ENCODE results near the gene ZKSCAN3.
"Not testable (repeated sequence)": the region's sequence is repeated elsewhere in the genome, so short reads cannot be mapped to it uniquely, and the experiment has no call there.

ZKSCAN3 gene

DNA sequence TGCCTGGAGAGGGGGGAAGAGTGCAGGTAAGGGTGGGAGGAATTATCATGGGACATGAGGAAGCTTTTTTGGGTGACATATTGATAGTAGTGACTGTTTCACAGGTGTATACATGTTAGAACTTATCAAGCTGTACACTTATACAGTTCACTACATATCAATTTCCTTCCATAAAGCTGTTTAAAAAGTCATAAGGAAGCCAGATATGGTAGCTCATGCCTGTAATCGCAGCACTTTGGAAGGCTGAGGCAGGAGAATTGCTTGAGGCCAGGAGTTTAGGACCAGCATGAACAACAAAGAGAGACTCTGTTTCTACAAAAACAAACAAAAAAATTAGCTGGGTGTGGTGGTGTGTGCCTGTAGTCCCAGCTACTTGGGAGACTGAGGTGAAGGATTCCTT lies 28.1 kb downstream of the ZKSCAN3 start:
- DNase-seq (ENCODE audit: low read depth in 2 of 2), result no peak

DNA sequence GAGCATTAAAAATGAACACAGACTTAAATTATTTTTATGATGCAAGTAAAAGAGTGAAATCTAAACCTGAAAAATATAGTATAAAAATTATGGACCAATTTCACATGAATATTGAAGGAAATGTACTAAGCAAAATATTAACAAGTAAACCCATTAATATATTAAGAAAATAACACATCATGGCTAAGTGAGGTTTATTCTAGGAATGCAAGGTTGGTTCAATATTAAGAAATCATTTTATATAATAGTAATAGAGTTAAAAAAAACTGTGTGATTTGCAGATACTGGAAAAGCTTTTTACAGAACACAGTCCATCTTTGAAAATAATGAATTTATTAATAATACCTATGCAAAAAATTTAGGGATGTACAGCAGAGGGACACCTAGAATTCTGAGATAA lies 28.9 kb downstream of the ZKSCAN3 start:
- DNase-seq (ENCODE audit: low read depth in 2 of 2), result no peak

DNA sequence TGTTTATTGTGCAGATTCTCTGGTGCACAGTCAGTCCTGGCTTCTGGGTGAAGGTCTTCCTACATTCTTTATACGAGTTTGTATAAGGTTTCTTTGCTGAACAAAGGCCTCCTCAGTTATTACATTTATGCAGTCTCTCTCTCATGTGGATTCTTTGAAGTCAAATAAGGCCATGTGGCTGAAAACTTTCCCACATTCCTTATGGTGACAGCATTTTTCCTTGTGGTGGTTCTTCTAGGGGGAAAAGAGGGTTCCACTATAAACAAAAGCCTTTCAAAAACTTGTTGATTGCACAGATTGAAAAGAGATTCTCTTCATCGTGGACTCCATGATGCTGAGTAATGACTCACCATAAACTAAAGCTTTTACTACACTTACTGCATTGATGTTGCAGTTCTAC lies 30.6 kb downstream of the ZKSCAN3 start:
- no peak for DNase-seq (ENCODE audit: low read depth in 2 of 2)

DNA sequence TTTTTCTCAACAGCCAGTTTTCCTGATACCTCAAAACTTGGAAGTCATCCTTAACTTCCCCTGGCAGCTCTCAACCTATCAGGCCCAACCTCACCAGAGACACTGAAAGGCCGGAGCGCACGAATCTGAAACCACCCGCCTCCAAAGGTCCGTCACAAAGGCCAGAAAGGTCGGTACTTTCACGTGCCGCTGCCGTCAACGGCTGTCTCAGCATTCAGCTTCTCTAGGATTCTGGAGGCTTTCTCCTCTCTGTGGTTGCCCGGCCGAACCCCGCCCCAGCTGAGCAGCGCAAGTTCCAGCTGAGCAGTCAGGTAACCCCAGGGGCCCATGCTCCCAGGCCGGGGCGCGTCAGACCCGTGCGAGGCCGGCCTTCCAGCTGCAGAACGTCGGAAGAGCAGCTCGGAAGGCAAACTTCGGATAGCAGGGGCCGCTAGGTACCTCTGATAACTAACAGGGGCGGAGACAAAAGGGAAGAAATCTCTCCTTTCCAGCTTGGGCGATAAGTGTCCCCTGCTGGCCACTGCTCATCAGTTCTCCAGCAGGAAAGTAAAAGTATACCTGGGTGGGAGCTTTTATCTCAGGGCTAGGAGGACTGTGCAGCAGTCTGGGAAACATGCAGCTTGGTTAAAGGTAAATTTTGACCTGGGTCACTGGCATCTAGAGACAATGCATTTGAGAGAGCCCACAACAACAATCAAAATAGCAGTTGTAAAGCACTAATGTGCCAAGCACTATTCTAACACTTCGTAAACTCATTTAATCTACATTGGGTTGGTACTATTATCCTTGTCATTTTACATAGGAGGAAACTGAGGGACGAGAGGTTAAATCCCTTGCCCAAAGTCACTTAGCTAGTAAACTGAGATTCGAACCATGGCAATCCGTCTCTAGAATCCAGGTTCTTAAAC lies 33.7 kb downstream of the ZKSCAN3 start:
- peak; percentile 8 to 20 for DNase-seq (ENCODE audit: low read depth in 2 of 2)

DNA sequence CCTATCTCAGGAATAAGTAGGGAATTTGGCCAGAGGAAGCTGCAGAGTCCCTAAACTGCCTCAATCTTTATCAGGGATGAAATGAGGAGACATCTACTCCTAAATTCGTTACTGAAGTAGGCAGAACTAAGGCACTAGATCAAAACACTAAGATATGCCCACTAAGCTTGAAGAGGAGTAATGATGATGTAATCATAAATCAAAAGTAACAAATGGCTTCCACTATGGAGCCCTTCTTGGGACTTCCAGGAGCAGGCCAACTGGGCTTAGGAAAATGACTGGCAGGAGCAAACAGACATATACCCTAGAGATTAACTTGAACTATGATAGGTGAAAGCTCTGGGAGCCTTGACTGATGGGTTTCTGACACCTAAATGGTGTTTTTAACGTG lies 34.4 kb downstream of the ZKSCAN3 start:
- no peak for DNase-seq (ENCODE audit: low read depth in 2 of 2)

DNA sequence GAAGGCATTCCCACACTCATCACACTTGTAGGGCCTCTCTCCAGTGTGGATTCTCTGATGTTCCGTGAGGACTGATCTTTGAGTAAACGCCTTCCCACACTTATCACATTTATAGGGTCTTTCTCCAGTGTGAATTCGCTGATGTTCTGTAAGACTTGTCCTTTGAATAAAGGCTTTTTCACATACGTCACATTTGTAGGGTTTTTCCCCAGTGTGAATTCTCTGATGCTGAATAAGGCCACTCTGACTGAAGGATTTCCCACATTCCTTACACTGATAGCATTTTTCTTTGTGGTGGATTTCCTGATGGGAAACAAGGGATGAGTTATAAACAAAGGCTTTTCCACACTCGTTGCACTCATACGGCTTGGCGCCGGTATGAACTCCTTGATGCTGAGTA lies 40.9 kb downstream of the ZKSCAN3 start:
- DNase-seq (ENCODE audit: low read depth in 2 of 2), result no peak

DNA sequence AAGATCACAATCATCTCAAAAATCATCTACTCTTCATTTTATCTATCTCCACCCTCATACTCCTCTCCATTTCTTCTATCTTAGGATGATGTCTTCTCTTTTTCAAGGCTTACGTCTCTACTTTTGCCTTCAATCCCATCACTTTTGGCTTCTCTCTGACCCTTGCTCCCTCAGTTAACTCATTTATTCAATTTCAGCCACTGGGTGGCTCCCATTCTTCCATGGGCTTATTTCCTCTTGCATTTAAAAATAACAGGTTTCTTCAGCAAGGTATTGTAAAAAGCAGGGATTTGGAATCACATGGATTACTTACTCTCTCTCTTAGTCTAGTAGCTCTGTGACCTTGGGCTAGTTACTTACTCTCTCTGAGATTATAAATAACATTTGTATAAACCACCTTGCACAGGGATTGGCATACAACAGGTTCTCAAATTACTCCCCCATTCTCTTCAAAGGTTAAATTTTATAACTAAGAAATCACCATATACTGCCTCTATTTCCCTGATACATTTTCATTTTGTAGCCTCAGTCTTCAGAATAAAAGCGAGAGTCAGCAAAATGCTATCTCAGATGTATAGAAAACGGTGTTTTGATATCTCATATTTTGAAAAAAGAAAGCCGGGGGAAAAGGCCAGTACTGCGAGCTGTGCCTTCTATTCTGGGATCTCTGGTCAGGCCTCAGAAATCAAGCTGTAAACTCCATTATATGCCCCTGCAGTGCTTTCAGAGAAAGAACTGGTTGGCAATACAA lies 44.3 kb downstream of the ZKSCAN3 start:
- DNase-seq (ENCODE audit: low read depth in 2 of 2), result no peak

DNA sequence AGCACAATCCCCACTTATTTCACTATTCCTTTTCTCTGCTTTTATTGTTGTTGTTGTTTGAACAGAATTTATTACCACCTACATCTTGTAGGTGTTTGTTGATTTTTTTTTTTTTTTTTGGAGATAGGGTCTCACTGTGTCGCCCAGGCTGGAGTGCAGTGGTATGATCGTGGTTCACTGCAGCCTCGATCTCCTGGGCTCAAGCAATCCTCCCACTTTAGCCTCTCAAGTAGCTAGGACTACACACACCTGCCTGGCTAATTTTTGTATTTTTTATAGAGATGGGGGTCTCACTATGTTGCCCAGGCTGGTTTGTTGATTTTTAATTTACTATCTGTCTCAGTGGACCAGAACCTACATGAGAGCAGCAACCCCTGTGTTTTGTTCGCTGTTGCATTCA lies 46.2 kb downstream of the ZKSCAN3 start:
- DNase-seq (ENCODE audit: low read depth in 2 of 2), result no peak

DNA sequence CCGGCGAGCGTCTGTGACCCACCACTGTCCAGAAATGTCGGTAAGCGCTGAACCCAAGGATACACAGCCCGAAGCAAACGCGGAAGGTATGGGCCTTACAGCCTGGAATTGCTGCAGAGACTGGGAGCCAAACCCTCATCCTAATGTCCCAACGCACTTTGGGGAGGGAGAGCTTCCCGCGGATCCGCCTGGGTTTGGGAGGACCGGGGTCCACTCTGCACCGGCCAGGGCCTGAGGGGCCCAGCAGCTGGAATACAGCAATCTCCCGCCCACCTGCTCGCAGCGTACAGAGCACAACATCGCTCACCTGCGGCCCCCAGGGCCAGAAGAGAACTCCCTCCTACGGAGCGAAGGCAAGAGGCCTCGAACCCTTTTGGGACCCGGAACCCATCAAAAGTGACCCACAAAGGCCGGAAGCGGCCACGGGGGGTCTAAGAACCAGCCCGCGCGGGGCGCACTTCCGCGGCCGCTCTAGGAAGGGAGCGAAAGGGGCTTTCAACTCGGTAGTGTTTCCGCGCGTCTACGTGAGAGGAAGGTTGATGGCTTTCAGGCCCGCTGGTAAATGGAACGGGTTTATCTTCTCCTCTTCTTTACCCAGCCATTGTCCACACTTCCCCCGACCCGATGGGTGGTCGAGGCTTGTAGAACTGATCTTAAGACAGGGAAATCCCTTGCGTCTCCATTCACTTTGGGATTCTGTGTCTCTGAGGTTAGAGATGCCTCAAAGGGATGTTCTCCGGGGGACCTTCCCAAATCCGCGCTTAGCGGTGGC lies 49.8 kb downstream of the ZKSCAN3 start, which contains the start of gene ZSCAN12:
Gene ZSCAN12, minus strand, starts transcription at position 398 of the 772 bp plus-strand sequence. CDS start 1,342 bp downstream, outside the sequence.
- peak; percentile 78 to 79 for DNase-seq (ENCODE audit: low read depth in 2 of 2)

DNA sequence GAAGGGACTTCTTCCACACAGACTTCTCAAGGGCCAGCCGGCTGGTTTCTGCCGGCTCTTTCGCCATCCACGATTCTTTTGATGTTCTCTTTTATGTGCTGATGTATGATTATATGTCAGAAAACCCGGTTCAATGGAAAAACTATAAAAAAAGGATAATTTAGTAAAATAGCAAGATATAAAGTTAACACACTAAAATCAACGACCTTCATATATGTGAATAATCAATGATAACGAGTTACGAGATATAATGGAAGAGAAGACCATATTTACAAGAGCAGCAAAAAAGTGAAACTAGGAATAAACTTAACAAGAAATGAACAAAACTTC lies 50.3 kb downstream of the ZKSCAN3 start:
- no peak for DNase-seq (ENCODE audit: low read depth in 2 of 2)

DNA sequence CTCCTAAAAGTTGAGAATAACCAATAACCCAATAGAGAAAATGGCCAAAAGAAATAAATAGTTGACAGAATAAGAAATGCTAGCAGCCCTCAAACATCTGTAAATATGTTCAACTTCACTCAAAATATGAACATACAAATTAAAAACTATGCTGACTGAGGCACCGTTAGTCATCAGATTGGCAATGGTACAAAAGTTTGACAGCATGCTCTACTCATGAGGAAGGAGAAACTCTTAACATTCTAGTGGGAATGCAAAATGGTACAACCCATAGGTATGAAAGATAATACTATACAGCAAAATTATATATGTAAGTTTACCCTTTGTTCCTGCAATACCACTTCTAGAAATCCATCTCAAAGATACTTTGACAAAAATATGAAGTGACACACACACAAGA lies 51.4 kb downstream of the ZKSCAN3 start:
- DNase-seq (ENCODE audit: low read depth in 2 of 2), result no peak

DNA sequence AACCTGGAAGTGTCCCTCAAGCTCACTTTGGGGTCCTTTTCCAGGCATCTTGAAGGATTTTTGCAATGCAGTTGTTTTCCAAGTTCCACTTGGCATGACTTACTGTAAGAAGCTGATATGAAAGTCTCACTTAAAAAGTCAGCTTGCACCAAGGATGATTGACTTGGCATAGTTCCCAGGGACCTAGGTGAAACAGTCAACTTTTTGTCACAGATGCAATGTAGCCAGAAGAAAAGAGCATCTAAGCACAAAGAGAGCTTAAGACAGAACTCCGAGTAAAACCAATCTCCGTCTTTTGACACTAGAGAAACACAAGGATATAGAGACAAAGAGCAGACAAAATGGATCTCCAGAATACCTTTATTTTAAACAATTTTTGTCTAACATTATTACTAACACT lies 52.5 kb downstream of the ZKSCAN3 start:
- no peak for DNase-seq (ENCODE audit: low read depth in 2 of 2)

DNA sequence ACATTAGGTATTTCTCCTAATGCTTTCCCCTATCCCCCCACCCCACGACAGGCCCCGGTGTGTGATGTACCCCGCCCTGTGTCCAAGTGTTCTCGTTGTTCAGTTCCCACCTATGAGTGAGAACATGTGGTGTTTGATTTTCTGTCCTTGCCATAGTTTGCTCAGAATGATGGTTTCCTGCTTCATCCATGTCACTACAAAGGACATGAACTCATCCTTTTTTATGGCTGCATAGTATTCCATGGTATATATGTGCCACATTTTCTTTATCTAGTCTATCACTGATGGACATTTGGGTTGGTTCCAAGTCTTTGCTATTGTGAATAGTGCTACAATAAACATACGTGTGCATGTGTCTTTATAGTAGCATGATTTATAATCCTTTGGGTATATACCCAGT lies 54.2 kb downstream of the ZKSCAN3 start:
- not testable (repeated sequence) for DNase-seq (ENCODE audit: low read depth in 2 of 2)

DNA sequence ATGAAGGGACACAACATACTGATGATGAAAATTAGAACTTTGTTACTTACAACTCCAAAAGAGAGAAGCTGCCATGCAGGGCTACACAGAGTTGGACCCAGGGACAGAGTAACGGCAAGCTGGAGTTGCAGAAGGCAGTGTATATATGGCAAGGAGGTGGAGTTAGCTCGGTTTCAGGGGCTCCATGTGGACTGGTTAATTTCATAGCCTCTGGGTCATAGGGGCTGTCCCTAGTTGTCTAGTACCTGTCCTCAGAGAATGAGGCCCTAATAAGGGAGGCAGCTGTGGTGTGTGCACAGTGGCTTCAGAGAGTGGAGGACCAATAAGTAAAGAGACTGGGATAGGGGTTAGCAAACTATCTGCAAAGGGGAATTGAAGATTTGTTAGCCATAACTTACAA lies 57.7 kb downstream of the ZKSCAN3 start:
- DNase-seq (ENCODE audit: low read depth in 2 of 2), result no peak

DNA sequence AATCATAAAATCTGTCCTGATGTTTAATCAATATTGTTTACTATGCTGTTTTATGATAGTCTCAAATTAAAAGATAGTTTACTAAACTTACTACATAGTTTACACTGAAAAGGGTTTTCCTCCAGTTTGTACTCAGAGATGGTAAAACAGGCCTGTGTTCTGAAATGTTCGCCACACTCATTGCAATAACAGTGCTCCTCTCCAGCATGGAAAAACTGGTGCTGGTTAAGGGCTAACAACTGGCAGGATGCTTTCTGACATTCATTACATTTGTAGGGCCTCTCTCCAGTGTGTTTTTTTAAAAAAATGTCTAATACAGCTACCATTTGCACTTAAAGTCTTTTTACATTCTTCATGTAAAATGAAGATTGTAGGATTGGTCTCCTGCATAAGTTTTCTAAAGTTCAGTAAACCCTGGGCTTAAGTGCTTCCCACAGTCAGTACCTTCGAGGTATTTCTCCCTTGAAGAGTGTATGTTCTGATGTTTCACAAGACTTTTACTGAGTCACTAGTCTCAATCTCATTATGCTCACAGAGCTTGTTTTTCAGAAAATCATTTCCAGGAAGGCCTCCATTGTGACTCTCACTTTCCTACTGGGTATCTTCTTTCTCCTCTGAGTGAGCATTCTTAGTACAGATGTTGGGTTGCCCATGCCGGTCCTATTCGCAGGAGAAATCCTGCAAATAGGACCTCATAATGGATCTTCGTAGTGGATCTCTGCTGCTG lies 58.5 kb downstream of the ZKSCAN3 start:
- no peak for DNase-seq (ENCODE audit: low read depth in 2 of 2)

DNA sequence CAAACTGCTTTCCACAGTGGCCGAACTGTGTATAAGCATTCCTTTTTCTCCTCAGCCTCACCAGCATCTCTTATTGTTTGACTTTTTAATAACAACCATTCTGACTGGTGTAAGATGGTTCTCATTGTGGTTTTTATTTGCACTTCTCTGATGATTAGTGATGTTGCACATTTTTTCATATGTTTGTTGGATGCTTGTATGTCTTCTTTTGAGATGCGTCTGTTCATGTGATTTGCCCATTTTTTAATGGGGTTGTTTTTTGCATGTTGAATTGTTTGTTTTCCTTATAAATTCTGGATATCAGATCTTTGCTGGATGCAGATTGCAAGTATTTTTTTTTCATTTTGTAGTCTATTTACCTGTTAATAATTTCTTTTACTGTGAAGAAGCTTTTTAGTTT lies 61.0 kb downstream of the ZKSCAN3 start:
- no peak for DNase-seq (ENCODE audit: low read depth in 2 of 2)

DNA sequence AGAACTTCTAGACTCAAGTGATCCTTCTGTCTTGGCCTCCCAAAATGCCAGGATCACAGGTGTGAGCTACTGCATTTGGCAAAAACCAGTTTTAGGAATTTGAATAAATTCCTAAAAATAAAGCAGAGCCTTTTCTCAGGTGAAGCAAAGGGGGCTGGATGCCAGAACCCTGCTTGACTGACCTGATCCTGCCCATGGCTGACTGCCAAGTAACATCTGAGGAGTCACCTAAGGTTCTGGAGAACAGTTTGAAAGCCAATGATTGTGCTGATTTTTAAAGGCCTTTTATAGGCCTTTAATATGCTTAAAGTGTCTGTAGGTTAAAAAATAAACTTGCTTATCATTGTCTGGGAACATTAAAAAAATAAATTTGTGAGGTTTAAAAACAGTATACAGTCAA lies 63.9 kb downstream of the ZKSCAN3 start:
- no peak for DNase-seq (ENCODE audit: low read depth in 2 of 2)
